HG03469 (cell line): ENCODE measurements around the gene GRHL1.
A peak's percentile ranks its signal among the peaks of the same experiment; 100 is the strongest.
"Not testable (repeated sequence)": the region's sequence is repeated elsewhere in the genome, so short reads cannot be mapped to it uniquely, and the experiment has no call there.

Experiments used
- ATAC-seq: cut with Tn5 transposase; IDR thresholded peaks from one replicate; pipeline ENCODE4 v1.9.1; 2021; ENCODE audit warnings: mild to moderate bottlenecking, moderate library complexity, moderate number of reproducible peaks; ENCODE audit not compliant: unreplicated experiment

Gene GRHL1, protein sequence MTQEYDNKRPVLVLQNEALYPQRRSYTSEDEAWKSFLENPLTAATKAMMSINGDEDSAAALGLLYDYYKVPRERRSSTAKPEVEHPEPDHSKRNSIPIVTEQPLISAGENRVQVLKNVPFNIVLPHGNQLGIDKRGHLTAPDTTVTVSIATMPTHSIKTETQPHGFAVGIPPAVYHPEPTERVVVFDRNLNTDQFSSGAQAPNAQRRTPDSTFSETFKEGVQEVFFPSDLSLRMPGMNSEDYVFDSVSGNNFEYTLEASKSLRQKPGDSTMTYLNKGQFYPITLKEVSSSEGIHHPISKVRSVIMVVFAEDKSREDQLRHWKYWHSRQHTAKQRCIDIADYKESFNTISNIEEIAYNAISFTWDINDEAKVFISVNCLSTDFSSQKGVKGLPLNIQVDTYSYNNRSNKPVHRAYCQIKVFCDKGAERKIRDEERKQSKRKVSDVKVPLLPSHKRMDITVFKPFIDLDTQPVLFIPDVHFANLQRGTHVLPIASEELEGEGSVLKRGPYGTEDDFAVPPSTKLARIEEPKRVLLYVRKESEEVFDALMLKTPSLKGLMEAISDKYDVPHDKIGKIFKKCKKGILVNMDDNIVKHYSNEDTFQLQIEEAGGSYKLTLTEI

DNA sequence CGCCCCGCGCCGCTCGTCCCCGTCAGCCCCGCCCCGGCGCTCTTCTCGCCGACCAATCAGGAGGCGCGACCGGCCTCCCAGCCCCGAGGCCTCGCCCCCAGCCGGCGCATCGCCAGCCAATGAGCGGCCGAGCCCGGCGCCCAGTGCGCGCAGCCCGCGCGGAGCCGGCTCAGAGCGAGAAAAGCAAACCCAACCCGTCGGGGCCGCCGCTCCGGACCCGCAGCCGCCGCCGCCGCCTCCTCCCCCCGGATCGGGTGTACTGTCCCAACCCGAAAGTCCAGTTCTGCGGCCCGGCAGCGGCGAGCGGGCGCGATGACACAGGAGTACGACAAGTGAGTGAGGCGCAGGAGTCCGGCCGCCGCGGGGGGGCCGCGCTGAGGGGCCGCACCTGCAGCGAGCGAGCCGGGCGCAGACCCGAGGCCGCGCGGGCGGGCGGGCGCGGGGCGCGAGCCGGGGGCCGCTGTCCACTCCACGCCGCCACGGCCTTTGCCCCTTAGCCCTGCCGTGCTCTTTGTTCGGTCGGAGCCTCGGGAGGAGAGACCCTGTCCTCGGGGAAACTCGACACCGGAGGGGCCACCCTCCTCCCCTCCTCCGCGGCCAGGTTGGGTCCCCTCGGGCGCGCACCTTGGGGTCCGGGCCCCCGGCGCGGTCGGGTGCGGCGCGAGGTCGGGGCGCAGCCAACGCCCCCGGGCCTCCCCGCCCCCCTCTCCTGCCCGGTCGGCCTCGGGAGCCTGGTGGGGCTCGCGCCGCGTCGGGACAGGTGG, at the start of gene GRHL1:
Gene GRHL1, plus strand, starts transcription at position 172 of the 764 bp plus-strand sequence. Its CDS starts 141 bp downstream, at position 313.
- ATAC-seq = peak; percentile 89

DNA sequence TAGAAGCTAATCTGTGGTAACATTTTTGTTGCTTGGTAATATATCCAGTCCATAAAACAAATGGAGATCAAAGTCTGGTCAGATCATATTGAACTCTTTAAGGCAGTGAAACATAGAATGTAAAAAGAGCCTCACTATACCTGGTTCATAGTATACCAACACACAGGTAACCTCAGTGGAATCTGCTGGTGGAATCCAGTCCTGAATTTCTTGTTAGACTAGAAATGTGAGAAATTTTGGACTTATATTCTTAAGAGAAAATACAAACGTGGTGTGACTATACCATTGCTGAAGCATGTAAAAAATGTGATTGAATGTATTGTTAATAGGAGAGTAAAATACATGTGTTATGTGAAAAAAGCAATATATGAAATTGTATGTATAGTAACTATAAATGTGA, 46.1 kb upstream of the GRHL1 start:
- no peak for ATAC-seq

DNA sequence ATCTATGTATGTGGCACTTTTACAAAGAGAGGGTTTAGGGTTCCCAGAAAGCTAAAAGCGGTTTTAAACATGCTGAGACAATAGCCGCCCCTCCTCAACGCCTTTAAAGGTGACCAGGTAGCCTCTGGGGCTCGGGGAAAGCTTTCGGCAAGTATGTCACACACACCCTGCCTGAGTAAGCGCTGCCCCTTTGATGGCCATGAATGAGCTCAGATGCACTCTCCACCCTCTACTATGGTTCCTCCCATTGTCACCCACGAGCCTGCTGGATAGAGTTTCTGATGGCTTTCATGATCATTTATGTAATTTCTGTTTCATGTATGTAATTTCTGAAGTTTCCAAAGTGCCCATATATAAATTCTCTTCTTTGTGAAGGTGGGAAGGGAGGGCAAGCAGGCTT, 44.1 kb upstream of the GRHL1 start:
- ATAC-seq = no peak

DNA sequence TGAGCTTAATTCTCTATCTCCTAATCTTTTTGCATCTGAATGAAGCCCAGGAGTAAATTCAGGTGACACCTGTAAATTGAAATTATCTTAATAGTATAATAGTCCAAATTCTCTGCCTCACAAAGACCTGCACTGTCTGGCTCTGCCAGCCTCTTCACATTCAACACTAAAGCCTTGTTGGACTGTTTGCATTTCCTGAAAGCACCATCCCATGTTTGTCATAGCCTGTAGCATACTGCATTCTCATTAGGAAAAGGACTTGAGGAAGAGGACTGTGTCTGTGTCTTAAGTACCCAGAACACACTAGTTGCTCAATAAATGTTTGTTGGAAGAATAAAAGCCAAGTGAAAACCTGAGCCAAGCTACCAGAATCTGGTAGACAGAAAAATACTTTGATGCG, 42.9 kb upstream of the GRHL1 start:
- no peak for ATAC-seq

DNA sequence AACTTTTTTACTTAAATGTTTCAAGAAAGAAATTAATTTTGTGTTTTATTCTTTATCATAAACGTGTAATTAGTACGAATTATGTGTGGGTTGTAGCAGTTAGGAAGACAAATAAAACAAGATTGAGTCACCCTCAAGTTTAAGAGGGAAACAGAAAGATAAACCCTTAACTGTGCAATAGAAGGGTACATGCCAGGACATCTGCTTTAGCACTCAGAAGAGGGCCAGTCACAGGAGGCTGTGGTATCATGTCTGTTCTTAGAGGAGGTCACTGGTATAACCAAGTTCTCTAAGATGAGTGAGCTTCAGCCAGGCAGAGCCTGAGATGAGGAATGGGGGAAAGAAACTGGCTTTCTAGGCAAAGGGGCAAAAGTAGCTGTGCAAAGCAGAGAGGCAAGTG, 42.4 kb upstream of the GRHL1 start:
- no peak for ATAC-seq

DNA sequence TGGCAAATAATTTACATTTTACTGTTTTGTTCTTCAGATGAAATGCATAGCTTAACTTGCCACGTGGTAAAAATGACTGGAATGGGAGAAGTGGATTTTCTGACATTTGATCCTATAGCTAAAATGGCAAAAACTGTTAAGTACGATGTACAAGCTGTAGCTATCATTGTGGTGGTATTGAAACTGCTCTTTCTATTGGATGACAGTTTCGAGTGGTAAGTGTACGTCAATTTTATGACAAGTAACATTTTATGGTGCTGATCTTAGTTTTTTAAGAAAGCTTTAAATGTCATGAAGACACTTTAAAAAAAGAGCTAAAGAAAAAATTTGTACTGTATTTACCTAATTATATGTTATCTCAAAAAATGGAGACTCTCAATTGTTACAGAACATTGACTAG, 40.8 kb upstream of the GRHL1 start:
- ATAC-seq = no peak

DNA sequence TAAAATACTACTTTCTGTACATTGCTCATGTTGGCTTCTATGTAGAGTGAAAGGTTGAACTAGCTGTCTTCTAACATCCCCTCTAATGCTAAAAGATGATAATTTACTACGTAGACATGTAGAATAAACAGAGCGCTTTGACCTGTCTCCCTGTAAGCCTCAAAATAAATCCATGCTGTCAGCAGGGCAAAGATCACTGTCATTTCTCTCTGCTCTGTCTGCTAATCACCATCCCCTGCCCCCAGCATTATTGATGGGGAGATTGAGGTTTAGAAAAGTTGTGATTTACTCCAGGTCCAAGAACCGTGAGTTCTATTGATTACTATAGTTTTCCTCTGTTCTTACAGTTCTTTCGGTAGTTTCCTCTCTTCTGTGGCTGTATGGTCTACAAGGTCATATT, 39.0 kb upstream of the GRHL1 start:
- no peak for ATAC-seq

DNA sequence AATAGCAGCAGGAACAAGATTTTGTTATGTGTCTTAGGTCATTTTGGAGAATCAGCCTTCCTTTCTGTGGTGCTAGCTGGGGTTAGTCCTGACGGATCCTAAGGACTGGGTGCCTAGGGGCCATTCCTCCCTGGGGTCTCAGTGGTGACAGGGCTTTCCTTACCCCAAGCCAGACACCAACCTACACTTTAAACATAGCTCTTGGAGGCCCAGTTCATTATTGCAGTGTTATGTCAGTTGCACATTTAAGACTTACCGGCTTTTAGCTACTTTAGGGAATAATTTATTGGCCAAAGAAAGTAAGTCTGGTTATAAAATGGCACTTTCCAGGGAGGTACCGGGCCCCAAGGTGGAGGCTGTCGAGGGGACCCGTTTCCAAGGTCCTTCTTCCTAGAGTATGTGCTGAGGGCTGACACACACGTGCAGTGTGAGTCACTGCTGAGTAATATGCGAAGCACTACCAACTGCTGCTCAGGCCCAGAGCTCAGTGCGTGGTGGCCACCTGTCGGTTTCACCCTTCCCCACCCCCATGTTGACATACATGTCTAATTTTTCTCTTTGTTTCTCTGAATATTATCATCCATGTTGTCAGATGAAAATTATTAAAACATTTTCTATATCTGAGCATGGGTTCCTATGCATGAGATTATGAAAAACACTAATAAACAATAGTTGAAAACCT, 37.0 kb upstream of the GRHL1 start:
- peak; percentile 98 for ATAC-seq

DNA sequence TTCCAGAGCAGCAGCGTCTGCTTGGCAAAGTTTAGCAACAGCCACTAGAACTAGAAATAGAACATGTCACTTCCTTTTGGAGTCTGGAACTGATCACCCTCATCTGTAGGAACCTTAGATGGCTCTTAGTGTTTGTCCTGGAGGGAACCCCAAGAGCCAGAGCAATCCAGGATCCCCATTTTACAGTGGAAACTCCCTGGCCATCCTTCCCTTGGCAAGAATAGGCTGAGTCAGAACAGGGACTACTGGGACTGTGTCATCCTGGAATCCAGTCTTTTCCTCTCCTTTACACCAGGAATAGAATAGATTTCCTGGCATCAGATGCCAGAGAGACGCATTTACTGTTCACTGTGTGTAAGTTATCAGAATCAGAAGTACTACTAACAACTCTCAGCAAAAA, 33.2 kb upstream of the GRHL1 start:
- no peak for ATAC-seq

DNA sequence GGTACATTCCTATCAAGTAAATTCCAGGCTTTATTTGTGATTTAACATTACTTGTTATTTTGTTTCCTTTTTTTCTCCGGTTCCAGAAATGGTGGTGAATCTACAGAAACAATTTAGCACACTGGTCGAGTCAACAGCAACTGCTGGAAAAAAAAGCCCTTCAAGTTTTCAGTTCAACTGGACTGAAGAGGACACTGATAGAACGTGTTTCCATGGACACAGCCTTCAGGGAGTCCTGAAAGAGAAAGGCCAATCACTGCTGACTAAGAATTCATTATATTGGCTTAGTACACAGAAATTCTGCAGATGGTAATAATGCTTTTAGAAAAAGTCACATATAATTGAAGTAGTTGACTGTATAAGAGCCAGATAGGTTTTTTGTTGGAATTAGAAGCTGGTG, 32.0 kb upstream of the GRHL1 start:
- ATAC-seq = no peak

DNA sequence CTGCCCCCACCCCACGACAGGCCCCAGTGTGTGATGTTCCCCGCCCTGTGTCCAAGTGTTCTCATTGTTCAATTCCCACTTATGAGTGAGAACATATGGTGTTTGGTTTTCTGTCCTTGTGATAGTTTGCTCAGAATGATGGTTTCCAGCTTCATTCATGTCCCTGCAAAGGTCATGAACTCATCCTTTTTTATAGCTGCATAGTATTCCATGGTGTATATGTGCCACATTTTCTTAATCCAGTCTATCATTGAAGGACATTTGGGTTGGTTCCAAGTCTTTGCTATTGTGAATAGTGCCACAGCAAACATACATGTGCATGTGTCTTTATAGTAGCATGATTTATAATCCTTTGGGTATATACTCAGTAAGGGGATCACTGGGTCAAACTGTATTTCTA, 24.5 kb upstream of the GRHL1 start:
- ATAC-seq = not testable (repeated sequence)

DNA sequence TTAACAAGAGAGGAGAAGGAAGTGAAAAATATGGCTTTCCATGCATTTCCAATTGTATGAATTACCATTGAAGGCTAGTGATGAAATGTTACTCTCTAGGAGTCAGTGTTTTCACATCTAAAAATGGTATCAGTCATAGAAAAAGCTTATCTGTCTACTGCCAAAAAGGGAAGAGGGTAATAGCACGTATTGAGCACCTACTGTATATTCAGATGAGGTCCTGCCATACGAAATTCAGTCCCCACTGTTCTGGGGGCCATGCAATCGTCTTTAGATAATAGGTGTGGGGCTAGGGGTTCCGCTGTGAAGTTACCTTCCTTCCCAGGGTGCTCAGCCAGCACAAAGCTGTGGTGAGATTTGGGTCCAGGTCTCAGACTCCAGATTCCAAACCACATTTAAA, 14.2 kb upstream of the GRHL1 start:
- ATAC-seq = no peak

DNA sequence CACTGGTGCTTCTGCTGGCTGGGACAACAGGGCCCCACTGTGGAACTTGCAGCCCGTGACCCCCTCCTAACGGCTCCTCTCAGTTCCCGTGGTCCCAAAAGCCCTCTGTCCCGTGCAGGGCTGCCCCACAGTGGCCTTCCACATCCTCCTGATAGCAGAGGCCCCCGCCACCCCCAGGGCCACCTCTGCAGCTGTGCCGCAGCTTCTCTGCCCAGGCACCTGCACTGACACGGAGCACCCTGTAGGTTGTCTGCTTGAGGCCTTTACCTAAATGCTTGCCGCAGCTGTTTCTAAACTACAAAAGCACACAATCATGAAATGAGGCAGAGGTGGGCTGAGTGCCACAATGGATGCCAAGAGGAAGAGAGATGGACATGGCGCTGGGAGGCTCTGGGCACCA, 13.5 kb upstream of the GRHL1 start:
- ATAC-seq = no peak

DNA sequence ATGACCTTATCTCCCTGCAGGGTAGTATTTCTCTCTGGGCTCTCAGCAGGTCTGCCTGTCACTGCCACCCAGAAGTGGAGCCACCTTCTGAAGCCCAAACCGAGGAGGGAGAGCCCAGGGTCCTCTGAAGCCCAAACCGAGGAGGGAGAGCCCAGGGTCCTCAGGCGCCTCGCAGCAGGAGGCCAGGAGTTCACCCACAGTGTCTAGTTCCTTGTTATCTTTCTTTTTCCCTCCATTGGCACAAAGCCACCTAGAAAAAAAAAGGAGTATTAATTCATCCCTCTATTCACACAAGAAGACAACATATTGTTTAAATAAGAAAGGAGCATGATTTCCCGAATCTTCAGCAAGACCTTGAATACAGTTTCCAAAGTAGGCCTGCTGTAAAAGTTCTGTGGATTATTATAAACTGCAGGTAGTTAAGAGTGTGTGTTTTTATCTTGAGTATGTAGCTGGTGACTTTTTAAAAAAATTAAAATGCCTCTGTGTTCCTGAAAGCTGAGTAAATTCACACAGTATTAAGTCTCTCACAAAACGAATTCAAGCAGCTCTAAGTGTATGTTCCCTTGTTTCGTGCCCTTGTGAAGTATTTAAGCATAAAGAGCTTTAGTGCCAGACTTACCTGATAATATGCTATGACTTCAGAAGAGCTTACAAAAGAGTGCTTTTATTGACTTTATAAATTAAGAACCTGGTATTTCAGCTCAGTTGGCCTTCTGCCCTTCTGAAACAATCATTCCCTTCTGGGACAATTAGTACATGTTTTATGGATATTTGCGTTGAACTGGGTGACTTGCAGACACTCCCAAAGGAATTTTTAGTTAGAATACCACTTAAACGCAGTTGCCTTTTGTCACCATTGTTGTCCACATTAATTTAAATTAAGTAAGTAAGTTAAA, 11.7 kb upstream of the GRHL1 start:
- no peak for ATAC-seq

DNA sequence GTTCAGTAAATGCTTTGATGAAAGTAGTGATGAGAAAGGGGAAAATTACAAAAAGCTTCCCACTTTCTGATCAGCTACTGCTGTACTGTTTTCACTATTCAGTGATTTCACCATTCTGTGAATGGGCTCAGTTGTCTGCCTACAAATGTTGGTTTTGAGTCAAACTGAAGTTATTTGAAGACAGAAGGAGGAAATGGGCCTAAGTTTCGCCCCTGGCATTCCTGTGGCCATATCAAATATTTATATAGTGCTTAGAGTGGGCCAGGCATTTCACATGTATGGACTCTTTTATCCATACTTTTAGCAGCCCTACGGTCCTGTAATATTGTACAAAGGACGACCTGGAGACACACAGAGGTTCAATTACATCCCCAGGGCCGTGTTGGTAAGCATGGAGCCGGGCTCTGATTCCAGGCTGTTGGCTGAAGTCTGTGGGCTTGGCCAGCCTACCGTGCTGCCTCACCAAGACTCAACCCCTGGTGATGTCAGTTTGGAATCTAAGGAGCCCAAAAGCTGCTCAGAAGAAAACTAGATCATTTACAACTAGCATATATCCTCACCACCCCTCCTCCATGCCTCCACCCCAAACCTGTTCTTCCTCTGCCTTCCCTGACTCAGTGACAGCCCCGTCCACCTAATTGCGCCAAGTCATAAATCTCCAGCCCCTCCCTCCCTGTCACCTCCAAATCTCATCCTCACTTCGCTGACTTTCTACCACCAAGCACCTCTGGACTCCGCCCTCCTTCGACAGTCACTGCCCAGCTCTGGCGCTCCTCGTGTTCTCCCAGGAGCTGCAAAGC, 10.1 kb upstream of the GRHL1 start:
- no peak for ATAC-seq

DNA sequence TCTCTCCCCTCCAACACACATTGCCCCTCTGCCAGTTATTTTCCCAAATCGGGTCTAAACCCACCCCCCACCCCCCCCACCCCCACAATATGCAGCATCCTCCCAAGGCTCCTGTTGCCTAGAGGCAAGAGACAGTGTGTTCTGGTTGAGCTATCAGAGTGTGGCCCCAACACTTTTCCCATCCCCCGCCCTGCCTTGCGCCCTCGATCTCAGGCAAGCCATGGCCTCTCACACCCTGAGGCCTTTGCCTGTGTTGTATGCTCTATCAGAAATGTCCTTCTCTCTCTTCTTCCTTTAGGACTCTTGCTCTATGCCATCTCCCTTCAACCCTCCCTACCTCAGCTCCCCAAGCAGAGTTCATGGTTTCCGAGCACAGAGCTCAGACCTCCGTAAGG, 9.5 kb upstream of the GRHL1 start:
- no peak for ATAC-seq

DNA sequence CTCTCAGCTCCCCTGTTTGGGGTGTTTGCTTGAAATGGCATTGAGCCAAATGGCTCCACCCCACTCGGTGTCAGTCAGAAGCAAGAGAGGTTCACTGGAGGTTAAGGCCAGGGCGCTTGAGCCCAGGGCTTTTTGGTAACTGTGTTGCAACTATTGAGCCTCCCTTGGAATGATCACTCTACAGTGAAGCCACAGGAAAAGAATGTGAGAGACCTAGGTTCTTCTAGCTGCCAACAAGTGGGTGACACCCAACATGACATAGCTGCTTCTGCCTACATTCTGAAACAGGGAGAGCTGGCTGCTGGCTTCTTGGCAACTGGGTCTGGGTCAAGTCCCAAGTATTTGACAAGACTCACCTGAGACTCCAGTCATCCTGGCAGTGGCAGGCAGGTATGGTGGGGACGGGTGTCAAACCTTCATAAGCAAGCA, 7.1 kb upstream of the GRHL1 start:
- no peak for ATAC-seq

DNA sequence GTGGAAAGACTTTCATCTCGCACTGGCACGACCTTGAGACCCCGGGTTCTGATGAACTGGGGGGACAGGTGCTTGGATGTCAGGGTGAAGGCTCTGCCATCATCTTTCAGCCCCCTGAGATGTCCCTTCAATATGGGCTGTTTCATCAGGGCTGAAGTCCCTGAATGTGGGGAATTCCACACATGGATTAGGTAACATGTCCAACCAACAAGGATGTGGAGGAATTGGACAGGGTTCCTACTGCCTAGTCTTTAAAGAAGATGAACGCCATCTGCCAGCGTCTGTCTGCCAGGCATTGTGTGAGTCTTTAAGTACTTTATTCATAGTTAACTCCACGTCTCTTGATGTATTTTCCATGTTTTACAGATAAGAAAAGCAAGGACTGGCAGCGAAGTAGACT, 5.9 kb upstream of the GRHL1 start:
- no peak for ATAC-seq

DNA sequence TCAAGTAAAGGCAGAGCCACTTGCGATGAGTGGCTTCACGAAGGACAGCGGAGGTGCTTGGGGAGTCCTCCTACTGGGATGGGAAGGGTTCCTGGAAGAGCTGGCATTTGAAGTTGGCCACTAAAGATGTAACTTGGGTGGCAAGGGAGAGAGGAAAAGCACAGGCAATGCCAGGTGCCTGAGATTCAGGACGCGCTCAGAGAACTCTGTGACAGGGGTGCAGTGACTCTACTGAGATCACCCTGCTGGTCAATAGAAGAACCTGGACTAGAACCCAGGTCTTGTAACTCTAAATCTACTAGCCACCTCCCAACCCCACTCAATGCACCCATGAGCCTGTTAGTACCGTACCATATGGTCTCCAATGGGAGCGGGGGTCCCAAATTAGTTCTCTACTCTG, 5.4 kb upstream of the GRHL1 start:
- no peak for ATAC-seq
